ENCODE data around the gene RNF151.

GRCh38 chr16:1973461-1974156, 7.0 kb downstream of the RNF151 start:
- TF ChIP-seq, protein P1, sequence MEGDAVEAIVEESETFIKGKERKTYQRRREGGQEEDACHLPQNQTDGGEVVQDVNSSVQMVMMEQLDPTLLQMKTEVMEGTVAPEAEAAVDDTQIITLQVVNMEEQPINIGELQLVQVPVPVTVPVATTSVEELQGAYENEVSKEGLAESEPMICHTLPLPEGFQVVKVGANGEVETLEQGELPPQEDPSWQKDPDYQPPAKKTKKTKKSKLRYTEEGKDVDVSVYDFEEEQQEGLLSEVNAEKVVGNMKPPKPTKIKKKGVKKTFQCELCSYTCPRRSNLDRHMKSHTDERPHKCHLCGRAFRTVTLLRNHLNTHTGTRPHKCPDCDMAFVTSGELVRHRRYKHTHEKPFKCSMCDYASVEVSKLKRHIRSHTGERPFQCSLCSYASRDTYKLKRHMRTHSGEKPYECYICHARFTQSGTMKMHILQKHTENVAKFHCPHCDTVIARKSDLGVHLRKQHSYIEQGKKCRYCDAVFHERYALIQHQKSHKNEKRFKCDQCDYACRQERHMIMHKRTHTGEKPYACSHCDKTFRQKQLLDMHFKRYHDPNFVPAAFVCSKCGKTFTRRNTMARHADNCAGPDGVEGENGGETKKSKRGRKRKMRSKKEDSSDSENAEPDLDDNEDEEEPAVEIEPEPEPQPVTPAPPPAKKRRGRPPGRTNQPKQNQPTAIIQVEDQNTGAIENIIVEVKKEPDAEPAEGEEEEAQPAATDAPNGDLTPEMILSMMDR (IDR thresholded peaks at IDR 0.05 in 8 of 11, conservative IDR thresholded peaks at IDR 0.05 in 3 of 11), result no peak
- no peak for TF ChIP-seq POLR2A (IDR thresholded peaks at IDR 0.05)

Data from spleen (tissue), 7 donors.